ENCODE data around the gene EIF3K.
"Not testable (repeated sequence)": the region's sequence is repeated elsewhere in the genome, so short reads cannot be mapped to it uniquely, and the experiment has no call there.

The EIF3K gene

DNA sequence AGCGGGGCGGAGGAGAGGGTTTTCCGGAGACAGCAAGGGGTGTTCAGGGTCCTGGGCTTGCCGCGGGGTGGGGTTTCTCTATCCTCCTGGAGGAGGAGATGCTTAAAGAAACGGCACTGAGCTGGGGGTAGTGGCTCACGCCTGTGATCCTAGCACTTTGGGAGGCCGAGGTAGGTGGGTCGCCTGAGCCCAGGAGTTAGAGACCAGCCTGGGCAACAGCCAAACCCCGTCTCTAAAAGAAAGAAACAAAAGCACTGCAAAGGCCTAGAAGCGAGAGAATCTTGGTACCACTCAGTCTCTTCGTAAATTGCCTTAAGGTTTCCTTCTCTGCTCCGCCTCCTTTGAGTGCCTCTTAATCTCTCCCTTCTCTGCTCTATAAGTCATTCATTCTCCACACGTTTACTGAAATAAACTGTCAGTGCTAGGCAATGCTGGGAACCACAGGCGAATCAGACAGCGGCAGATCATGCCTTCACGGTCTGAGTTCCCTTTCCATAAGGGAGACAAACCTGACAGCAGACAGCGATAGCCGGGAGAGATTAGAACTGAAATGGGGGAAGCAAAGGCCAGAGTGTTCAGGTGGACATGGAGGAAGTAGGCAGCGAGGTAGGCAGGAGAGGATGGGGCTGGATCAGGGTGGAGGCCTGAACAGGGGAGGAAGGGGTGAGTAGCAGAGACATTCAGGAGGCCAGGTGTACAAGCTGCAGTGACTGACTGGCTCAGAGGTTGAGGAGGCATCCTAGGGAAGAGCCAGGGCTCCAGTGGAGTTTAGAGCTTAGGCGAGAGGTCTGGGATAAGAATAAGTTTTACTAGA is 580 bp downstream of the EIF3K start:
- DNase-seq (ENCODE audit: low spot score): no peak

DNA sequence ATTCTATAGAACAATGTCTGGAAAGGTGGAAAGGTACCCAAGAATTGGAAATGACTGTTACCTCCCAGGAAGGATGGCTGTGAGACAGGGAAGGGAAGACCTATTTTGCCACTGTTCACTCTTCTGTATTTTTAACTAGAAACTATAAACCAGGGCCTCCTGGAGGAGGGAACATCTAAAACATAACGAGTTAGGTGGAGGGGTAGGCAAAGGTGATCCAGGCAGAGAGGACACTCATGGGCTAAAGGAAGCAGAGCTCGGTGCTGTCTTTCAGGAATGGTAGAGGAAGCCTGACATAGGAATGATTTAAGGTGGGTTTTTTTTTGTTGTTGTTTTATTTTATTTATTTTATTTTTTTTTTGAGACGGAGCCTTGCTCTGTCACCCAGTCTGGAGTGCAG is 5.8 kb downstream of the EIF3K start:
- no peak for DNase-seq (ENCODE audit: low spot score)

DNA sequence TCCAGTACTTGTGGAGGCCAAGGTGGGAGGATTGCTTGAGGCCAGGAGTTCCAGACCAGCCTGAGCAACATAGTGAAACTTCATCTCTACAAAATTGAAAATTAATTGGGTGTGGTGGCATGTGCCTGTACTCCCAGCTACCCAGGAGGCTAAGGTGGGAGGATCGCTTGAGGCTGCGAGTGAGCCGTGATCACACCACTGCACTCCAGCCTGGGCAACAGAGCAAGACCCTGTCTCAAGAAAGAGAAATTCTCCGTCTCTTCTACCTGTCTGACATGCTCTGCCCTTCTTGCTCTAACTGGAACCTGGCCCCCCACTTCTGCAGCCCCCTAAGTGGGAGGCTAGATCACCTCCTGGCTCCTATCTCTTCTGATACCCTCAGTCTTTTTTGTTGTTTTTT is 7.4 kb downstream of the EIF3K start:
- DNase-seq (ENCODE audit: low spot score): no peak

DNA sequence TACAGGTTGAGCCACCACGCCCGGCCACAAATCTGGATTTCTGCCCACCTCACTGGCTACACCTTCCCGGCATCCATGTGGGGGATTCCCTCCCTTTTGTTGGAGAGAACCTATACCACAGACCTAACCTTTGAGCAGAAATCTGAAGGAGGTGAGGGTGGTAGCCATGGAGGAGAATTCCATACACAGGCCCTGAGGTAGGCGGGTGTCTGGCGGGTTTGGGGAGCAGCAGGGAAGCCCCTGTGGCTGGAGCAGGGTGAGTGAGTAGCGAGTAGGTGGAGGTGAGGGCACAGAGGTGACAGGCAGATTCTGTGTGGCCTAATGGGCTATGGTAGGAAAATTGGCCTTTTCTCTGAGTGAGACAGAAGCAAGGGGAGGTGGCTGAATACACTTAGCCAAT is 10.6 kb downstream of the EIF3K start:
- no peak for DNase-seq (ENCODE audit: low spot score)

DNA sequence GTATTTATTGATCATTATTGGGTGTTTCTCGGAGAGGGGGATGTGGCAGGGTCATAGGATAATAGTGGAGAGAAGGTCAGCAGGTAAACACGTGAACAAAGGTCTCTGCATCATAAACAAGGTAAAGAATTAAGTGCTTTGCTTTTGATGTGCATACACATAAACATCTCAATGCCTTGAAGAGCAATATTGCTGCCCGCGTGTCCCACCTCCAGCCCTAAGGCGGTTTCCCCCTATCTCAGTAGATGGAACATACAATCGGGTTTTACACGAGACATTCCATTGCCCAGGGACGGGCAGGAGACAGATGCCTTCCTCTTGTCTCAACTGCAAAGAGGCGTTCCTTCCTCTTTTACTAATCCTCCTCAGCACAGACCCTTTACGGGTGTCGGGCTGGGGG is 12.3 kb downstream of the EIF3K start:
- DNase-seq (ENCODE audit: low spot score): not testable (repeated sequence)

DNA sequence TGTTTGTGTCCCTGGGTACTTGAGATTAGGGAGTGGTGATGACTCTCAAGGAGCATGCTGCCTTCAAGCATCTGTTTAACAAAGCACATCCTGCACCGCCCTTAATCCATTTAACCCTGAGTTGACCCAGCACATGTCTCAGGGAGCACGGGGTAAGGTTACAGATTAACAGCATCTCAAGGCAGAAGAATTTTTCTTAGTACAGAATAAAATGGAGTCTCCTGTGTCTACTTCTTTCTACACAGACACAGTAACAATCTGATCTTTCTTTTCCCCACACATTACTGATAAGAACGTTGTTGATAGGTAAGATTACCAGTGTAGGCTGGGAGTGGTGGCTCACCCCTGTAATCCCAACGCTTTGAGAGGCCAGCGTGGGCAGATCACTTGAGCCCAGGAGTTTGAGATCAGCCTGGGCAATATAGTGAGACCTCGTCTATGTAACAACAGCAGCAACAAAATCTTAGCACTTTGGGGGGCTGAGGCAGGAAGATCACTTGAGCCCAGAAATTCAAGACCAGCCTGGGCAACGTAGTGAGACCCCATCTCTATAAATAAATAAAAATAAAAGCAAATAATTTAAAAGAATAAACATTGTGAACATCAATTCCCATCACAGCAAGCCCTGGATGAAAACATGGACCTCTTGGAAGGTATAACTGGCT is 13.0 kb downstream of the EIF3K start:
- DNase-seq (ENCODE audit: low spot score): not testable (repeated sequence)

DNA sequence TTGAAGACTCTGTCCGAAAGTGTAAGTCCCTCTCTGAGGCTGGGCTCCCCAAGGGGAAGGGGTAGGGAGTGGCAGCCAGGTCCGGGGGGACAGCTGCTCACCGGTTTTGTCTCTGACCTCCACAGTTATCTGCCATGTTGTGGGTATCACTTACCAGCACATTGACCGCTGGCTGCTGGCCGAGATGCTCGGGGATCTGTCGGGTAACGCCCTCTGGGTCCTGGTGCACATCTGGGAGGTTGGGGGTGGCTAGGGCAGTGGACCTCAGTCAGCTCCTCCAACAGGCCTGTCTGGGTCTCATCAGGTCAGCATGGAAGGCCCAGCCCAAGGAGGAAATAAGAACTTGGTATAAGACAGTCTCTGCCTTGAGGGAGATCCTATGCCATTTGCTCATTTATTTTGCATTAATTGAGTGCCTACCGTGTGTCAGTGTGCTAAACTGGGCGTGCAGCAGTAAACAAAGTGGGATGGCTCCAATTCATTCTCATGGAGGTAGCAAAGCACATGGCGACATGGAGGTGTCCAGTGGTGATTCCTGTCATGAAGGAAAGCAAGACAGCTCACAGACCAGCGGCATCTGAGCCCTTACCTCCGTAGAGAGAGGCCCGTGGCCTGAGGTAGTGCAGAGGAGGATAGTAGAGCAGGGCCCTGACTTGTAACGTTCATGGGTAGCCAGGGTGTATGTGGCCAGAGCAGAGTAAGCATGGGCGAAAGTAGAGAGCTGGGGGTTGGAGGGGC is 13.7 kb downstream of the EIF3K start:
- DNase-seq (ENCODE audit: low spot score): no peak

DNA sequence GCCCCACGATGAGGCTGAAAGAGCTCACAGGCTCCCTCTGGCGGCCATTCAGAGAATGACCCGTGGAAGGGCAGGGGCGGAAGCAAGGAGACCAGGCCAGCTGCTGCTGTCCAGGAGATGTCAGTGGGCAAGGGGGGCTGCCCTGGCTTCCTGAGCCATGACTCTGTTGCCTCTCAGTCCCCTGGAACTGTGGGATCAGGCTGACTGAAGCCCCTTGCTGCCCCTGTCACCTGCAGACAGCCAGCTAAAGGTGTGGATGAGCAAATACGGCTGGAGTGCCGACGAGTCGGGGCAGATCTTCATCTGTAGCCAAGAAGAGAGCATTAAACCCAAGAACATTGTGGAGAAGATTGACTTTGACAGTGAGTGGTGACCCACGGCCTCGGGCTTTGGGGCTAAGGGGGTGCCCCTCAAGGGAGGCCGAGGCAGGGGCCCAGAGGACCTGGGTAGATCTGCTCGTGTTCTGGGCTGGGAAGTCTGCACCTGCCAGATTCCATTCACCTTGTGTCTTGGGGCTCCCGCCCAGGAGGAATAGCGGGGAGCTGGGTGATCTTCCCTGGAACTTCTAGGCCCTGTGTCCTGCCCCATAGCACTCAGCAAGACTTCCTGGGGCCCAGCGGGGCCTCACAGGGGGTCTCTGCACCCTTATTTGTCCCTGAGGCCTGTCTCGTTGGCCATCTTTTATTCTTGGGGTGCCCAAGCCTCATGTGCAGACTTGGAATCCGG is 15.9 kb downstream of the EIF3K start:
- peak; percentile 68 for DNase-seq (ENCODE audit: low spot score)

DNA sequence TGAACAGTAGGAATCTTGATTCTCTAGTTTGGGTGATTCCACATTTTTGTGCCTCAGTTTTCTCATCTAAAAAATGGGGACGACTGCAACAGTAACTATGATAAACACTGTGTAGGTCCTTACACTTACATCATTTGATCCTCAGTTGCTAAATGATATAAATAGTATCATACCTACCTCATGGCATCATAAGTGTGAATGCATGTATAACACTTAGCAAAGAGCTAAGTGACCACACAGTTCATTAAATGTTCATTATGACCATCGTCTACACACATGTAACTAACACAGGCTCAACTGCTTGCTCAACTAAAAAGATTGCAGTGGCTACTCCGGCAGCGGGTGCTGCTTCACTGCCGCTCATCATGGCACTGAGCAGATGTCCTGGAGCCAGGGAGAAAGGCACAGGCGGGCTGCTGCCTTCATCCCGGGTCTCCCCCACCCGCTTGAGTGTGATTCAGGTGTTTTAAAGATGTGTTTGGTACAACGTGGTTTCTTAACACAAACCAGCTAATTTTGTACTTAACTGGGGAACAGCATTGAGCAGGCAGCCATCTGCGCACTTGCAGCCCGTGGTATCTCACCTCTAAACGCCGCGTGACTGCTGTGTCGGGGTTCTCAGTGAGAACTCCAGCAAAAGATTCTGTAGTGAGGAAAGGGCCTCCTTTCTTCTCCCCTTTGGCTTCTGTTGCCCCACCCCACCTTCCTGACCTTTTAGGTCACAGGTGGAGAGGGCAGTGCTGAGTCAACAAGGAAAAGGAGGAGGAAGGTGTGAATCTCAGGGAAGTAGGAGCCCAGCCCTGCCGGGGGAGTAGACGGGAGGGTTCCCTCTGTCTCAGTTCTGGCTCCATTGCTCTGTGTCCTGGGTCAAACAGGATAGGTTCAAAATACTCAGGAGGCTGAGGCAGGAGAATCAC is 16.8 kb downstream of the EIF3K start:
- DNase-seq (ENCODE audit: low spot score): no peak

DNA sequence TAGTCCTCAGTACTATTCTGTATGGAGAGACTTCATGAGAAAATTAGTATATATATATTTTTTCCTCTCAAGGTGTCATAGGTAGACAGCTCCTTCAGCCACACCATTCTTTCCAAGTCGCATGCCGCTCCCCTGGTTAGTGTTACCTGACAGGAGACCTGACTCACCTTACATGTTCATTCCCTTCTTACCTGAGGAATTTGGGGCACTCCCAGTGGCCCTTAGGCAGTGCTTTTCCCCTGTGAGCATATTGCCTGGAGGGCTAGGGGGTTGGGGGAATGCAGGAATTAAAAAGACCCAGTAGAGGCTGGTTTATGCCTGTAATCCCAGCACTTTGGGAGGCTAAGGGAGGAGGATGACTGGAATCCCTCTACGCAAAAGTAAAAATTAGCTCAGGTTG is 19.5 kb downstream of the EIF3K start:
- DNase-seq (ENCODE audit: low spot score): no peak

DNA sequence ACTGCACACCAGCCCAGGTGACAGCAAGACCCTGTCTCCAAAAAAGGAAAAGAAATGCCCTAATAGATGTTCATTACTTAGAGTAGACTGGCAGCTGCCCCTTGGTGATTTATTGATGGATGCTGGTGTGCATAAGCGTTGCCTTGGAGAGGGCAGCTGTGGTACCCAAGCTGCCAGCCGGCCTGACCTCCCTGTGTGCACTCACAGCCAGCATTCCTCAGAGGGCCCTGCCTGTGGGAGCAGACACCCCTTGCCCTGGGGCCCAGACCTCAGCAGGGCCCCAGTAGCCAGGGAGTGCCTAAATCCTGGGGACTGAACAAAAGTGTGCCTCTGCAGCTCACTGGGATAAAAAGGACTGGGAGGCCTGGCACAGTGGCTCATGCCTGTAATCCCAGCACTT is 20.7 kb downstream of the EIF3K start:
- no peak for DNase-seq (ENCODE audit: low spot score)

DNA sequence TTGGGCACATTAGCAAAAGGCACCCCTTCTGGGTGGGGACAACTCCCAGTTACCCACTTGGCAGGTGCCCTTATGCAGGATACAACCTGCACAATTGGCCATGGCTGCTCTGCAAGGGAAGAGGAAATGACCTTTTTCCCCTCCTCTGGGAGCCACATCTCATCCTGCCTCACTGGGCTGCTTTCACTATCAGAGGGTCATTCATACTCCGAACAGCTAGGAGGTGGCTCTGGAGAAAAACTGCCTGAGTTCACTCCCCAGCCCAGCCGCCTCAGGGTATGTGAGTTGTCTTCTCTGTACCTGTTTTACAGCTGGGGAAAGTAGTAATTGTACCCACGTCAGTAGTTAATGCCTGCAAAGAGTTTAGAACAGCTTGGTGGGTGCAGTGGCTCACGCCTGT is 21.4 kb downstream of the EIF3K start:
- no peak for DNase-seq (ENCODE audit: low spot score)

DNA sequence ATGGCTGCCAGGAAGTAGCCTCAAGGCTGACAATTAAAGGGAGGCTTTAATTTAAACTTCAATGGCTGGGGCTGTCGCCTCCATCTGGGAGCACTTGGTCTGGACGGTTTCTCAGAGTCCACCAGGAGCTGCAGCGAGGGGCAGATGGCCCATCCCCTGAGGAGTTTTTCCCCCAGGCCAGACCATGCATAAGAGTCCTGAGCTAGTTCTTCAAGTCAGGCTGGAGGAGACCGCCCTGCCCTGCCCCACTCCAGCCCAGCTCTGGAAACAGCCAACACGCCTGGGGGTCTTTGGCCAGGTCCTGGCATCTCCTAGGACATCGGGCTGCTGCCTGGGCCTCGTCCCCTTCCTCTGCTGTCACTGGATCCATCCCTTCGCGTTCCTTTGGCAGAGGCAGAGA is 23.2 kb downstream of the EIF3K start:
- DNase-seq (ENCODE audit: low spot score): no peak

DNA sequence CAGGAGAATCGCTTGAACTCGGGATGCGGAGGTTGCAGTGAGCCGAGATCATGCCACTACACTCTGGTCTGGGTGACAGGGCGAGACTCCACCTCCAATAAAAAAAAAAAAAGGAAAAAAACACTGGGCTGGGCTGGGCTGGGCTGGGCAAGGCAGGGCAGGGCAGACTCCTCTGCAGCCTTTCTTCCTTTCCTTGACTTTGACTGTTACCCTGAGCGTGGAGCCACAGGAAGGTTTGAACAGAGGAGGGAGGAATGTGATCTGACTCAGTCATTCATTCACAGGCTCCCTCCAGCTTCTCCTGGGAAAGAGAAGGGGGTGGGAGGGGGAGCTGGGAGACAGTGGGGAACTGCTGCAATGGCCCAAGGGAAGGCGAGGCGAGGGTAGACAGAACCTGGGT is 25.7 kb downstream of the EIF3K start:
- no peak for DNase-seq (ENCODE audit: low spot score)

DNA sequence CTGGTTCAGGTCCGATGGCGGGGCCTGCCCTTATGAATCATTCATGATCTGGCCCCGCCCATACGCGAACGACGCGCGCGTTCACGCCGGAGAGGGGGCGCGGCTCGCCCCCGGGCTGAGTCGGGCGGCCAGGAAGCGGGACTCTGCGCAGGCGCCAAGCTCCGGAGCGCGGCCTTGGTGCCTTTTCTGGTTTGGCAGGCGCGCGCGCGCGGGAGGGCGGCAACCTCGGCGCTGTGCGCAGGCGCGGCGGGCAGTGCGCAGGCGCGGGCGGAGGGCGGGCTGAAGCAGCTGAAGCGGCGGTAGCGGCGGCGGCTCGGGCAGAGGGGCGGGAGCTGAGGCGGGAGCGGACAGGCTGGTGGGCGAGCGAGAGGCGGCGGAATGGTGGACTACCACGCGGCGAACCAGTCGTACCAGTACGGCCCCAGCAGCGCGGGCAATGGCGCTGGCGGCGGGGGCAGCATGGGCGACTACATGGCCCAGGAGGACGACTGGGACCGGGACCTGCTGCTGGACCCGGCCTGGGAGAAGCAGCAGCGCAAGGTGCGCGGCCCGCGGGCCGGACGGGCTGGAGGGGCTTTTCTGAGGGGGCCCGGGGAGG is 28.5 kb downstream of the EIF3K start, which contains the start of gene ACTN4:
TSS of gene ACTN4 (plus strand) at position 282 of the 598 bp plus-strand sequence. CDS start at position 379, 97 bp downstream.
- DNase-seq (ENCODE audit: low spot score): peak; percentile 95

DNA sequence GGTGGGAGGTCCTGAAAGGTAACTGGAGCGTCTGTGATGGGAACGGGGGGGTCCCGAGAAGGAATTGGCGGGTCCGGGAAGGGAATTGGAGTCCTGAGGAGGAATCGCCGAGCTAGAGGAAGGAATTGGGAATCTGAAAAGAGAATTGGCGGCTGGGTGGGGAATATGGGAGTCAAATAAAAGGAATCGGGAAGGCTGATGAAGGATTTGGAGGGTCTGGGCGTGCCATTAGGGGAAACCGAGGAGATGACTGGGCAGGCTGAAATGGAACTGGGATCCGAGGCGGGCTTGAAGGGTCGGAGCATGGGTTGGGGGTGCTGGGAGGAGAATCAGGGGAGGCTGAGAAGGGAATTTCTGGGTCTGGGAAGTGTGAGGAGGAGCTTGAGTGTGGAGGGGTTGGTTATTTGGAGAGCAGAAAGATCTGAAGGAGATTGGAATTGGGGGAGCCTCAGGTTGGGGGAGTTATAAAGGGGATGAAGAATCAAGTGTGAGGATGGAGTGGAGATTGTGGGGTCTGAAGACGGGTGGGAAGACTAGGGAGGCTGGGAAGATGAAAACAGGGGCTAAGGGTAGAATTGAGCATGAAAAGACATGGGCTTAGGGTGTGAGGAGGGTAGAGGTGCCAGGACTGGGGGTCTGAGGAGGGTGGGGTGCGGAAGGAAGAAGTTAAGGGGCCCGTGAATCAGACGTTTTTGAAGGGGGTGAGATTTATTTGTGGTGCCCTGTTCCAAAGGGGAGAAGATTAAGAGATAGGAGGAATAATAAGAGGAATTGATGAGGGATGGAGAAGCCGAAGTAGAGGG is 29.2 kb downstream of the EIF3K start:
- DNase-seq (ENCODE audit: low spot score): no peak

DNA sequence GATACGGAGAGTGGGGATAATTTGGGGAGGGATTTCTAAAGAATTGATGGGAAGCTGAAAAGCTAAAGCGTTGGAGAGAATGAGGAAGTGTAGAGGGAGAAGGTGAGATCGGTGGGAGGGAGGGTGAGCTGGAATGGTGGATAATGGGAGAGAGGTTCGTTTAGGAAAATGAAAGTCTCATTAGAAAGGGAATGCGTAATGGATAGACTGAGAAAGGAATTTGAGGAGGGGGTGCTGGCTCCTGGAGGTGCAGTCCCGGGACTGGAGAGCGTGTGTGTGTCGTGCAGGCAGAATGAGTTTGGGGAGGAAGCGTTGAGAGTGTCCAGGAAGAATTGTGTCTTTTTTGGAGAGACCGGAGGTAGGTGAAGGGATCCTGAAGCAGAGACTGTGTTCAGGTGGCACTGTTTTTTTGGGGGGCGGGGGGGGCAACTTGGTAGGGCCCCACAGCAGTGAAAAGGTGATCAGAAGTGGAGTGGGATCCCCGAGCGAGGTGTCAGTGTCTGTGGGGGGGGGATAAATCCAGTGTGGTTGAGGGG is 29.8 kb downstream of the EIF3K start:
- no peak for DNase-seq (ENCODE audit: low spot score)

DNA sequence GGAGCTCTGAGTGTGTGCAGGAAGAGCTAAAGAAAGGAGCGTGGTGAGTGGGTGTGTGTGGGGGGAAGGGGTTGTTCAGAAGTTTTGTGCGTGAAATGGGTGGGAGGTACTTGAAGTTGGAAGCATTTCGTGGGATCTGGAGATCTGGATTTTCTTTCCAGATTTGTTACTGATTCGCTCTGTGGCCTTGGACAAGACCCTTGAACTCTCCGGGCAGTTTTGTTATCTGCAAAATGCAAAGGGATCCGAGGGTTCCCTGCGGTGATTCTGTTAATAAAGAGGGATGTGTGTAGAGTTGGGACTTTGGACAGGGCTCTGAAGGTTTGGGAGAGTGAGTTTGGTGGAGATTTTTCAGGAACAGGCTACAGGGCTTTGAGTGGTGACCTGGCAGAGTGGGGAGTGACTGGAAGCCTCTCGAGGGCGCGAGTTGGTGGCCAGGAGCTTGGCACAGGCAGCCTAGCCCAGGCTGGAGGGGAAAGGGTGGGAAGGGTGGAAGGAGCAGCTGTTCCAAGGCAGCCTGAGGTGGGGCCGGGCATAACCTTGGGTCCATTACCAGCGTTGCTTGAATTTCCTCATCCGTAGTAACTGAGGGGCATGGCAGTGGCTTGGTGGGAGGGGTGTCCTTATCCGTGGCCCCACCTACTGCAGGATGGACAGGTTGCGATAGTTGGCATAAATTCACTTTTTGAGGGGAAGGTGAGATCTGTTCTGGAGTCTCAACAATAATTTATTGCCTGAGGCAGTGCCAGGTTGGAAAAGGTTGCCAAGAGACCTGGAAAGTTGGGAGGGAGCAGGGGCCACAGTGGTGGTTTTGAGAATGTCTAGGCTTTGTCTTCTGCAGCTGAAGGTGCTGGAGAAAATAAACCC is 30.6 kb downstream of the EIF3K start:
- DNase-seq (ENCODE audit: low spot score): peak; percentile 20
